ENCODE measurements around the gene TAPT1.

The TAPT1 gene

GRCh38 chr4:16165931-16166330 lies 60.3 kb downstream of the TAPT1 start:
- TF ChIP-seq CTCF (IDR thresholded peaks at IDR 0.05; ENCODE audit: low read depth, low read length) = no peak
- H3K4me3 ChIP-seq (replicated peaks in 1 of 2; ENCODE audit: low read depth in 2 of 2, low read length in 2 of 2) = no peak overlapping the region
- no peak for DNase-seq (ENCODE audit: low read depth in 2 of 2)

DNA sequence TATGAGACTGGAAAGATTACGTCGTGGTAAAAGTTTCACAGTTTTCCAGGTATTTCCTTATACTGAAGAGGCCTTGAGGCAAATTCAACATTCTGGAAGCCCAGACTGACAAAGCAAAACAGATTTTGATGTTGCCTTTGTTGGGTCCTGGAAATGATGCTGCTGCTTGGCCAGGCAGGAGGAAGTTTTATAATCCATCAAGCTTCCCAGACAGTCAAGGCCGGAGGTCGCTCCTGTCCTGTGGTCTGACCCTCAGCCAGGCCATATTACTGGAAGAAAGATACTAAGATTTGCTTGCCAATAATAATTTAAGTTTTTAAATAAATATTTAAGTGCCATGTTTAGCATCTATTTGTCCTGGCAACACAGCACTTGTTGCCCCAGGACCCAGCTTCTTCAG lies 63.4 kb downstream of the TAPT1 start:
- no peak overlapping the region for H3K4me3 ChIP-seq (replicated peaks in 1 of 2; ENCODE audit: low read depth in 2 of 2, low read length in 2 of 2)
- no peak for TF ChIP-seq CTCF (IDR thresholded peaks at IDR 0.05; ENCODE audit: low read depth, low read length)
- no peak for DNase-seq (ENCODE audit: low read depth in 2 of 2)

DNA sequence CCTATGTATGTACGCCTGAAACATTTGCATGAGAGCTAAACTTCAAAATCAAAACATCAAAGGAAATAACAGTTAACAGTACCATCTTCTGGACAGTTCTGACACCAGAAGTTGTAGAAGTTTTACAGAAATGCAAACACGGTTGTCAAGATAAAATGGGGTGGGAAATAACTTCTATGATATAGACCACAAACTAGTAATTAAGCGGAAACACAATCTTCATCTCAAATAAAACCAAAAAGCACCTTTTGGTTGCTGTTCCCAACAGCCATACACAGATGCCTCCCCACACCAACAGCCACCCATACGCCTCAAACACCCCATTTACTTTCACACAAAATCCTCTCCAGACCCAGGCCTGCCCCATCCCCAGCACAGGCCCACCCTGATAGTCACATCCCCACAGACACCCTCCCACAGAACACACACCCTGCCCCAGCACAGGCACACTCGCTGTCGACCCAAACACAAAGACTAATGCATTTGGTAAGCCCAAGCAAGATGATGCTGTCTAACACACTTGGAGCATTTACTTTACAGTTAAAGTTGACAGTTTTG lies 64.3 kb downstream of the TAPT1 start:
- no peak overlapping the region for H3K4me3 ChIP-seq (replicated peaks in 1 of 2; ENCODE audit: low read depth in 2 of 2, low read length in 2 of 2)
- no peak for DNase-seq (ENCODE audit: low read depth in 2 of 2)
- TF ChIP-seq CTCF (IDR thresholded peaks at IDR 0.05; ENCODE audit: low read depth, low read length) = no peak

GRCh38 chr4:16160457-16160856 lies 65.8 kb downstream of the TAPT1 start:
- H3K4me3 ChIP-seq (replicated peaks in 1 of 2; ENCODE audit: low read depth in 2 of 2, low read length in 2 of 2) = no peak overlapping the region
- TF ChIP-seq CTCF (IDR thresholded peaks at IDR 0.05; ENCODE audit: low read depth, low read length) = no peak
- DNase-seq (ENCODE audit: low read depth in 2 of 2) = peak in 1 of 2 donors; percentile 14

- no peak for DNase-seq (ENCODE audit: low read depth in 2 of 2)
- H3K4me3 ChIP-seq (replicated peaks in 1 of 2; ENCODE audit: low read depth in 2 of 2, low read length in 2 of 2) = no peak overlapping the region
- TF ChIP-seq CTCF (IDR thresholded peaks at IDR 0.05; ENCODE audit: low read depth, low read length) = no peak
Measured at GRCh38 chr4:16159286-16159685, 67.0 kb downstream of the TAPT1 start.

DNA sequence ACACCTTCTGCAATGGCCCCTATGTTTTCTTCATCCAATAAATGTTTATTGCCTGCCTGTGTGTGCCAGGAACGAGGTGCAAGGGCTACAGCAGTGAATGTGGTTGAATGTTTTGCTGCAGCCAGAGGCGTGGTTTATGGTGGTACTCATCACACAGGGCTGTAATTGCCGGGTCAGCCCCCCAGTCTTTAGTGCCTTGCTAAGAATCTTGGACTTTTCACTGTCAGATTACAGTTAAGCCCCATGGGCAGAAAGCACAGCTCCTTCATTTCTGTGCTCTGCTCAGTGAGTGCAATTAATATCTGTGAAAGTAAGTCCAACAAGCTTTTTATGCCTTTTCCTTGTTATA lies 67.8 kb downstream of the TAPT1 start:
- TF ChIP-seq CTCF (IDR thresholded peaks at IDR 0.05; ENCODE audit: low read depth, low read length) = no peak
- DNase-seq (ENCODE audit: low read depth in 2 of 2) = no peak

More for the DNA sequence above, 67.8 kb downstream of the TAPT1 start:
- no peak overlapping the region for H3K4me3 ChIP-seq (replicated peaks in 1 of 2; ENCODE audit: low read depth in 2 of 2, low read length in 2 of 2)

Measured in cardiac fibroblast (primary cell).